ENCODE data around the gene CNIH1. TPM values are rescaled to one million over a fixed set of nuclear protein-coding genes. Genes with fewer than 3 reads are reported as not detected.

CNIH1 gene
- polyA plus RNA-seq, 1 of the 3 experiments (the other 2 are of a cell fraction), result 145 TPM

- TF ChIP-seq RFX5 (IDR thresholded peaks at IDR 0.05; ENCODE audit: low read length) (no peak), CHD2 (IDR thresholded peaks at IDR 0.05; ENCODE audit: low read length, partially characterized antibody) (no peak), NRF1 (IDR thresholded peaks at IDR 0.05; ENCODE audit: low read depth, low read length) (no peak)
These were observed 10.8 kb upstream of the CNIH1 start (continued) for GRCh38 chr14:54451961-54452360.

DNA sequence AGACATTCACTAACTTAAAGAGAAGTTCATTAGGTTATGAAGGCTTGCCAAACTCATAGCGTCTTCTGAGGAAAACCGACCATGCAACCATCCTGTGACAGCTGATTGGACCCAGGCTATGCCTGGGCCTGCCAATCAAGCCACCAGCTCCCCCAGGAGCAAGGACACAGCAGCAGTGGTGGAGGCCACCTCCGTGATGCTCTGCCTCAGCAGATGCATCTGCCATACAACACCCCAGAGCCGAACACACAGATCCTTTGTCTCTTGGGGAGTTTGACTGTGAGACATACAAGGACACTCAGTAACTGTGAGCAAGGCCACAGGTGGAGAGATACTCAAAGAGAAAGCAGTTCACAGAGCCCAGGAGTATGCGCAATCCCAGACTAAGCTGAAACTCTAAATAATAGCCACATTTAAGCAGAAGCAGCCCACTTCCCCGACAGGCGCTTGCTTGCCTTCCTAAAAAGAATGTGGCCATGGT lies 10.0 kb upstream of the CNIH1 start:
- H3K27ac ChIP-seq (ENCODE audit: low read depth in 2 of 2, low read length in 1 of 2), result peak overlapping the region in 1 of 2 experiments; percentile 62; a peak in 1 of 4 replicates
- TF ChIP-seq YY1 (IDR thresholded peaks at IDR 0.05; ENCODE audit: low read depth), result no peak
- TF ChIP-seq FOSL2 (IDR thresholded peaks at IDR 0.05; ENCODE audit: borderline replicate concordance, low read depth), result no peak
- no peak for TF ChIP-seq MAX (IDR thresholded peaks at IDR 0.05; ENCODE audit: low read depth)
- no peaks in the 10 kb centered on the region for H3F3A ChIP-seq (replicated peaks; ENCODE audit: insufficient read depth)
- H3K9me3 ChIP-seq, result no peaks in the 10 kb centered on the region
- DNase-seq, result no peak
- H3K9me2 ChIP-seq, result no peaks in the 10 kb centered on the region
- no peak overlapping the region for H3K4me2 ChIP-seq
- H3K4me1 ChIP-seq (ENCODE audit: control insufficient read depth in 1 of 2, insufficient read depth in 2 of 2, low read depth in 1 of 2, low read length in 1 of 2), result peaks cover 0 to 5% of the 10 kb centered on the region in 2 experiments; a peak in 1 of 4 replicates
- H2AFZ ChIP-seq (ENCODE audit: low read depth), result no peak overlapping the region
- no peaks in the 10 kb centered on the region for H3K27me3 ChIP-seq (ENCODE audit: insufficient read depth)
- CTCF ChIA-PET, result interaction anchor here (1.9 to 2.8 kb wide), 2 partner anchors 9 to 322 kb away, joined by 4 to 13 read pairs; no protein-coding TSS in a partner anchor
- POLR2A ChIA-PET, result no interaction called here
- 98% methylated on average over 5 of the region's 7 CpGs for WGBS (ENCODE audit: low lambda C conversion rate)
- H3K79me2 ChIP-seq (ENCODE audit: insufficient read depth), result no peaks in the 10 kb centered on the region
- H3K36me3 ChIP-seq (replicated peaks in 1 of 2; ENCODE audit: control insufficient read depth in 1 of 2, insufficient read depth in 2 of 2, low read length in 1 of 2), result no peaks in the 10 kb centered on the region
- no peak overlapping the region for H3K9ac ChIP-seq
- H3K4me3 ChIP-seq (ENCODE audit: low read depth in 2 of 2, low read length in 1 of 2), result no peak overlapping the region
- H4K20me1 ChIP-seq (ENCODE audit: insufficient read depth), result no peaks in the 10 kb centered on the region

GRCh38 chr14:54450535-54450934 lies 9.4 kb upstream of the CNIH1 start:
- Histone ChIP-seq H3K4me2 (peak overlapping the region; percentile 20; the same call in 1 of the 2 replicates), H3K4me3 (ENCODE audit: low read depth in 2 of 2, low read length in 1 of 2) (no peak overlapping the region), H4K20me1 (ENCODE audit: insufficient read depth) (no peaks in the 10 kb centered on the region), H3K9ac (no peak overlapping the region), H3K9me3 (no peaks in the 10 kb centered on the region), H3K27ac (ENCODE audit: low read depth in 2 of 2, low read length in 1 of 2) (peak overlapping the region; percentile 29 to 62; a peak in 2 of 4 replicates), H3F3A (replicated peaks; ENCODE audit: insufficient read depth) (no peaks in the 10 kb centered on the region), H3K4me1 (ENCODE audit: control insufficient read depth in 1 of 2, insufficient read depth in 2 of 2, low read depth in 1 of 2, low read length in 1 of 2) (peaks cover 0 to 5% of the 10 kb centered on the region in 2 experiments; a peak in 1 of 4 replicates), H3K27me3 (ENCODE audit: insufficient read depth) (no peaks in the 10 kb centered on the region), H2AFZ (ENCODE audit: low read depth) (peak overlapping the region; percentile 35), H3K79me2 (ENCODE audit: insufficient read depth) (no peaks in the 10 kb centered on the region), H3K9me2 (no peaks in the 10 kb centered on the region), H3K36me3 (replicated peaks in 1 of 2; ENCODE audit: control insufficient read depth in 1 of 2, insufficient read depth in 2 of 2, low read length in 1 of 2) (no peaks in the 10 kb centered on the region)
- DNase-seq, result peak; percentile 39
- ChIA-PET POLR2A (no interaction called here), CTCF (interaction anchor here (0.8 to 2.8 kb wide), 3 partner anchors 9 to 323 kb away, joined by 3 to 13 read pairs (median 4); partner anchors contain the start of gene CDKN3)
- WGBS (ENCODE audit: low lambda C conversion rate), result 39% methylated on average over 3 of the region's 3 CpGs
- peak; percentile 81 for TF ChIP-seq MAX (IDR thresholded peaks at IDR 0.05; ENCODE audit: low read depth)
- TF ChIP-seq POLR2AphosphoS5 (IDR thresholded peaks at IDR 0.05; ENCODE audit: low read depth, low read length), result peak; percentile 53; the same call in 1 of the 2 replicates
- TF ChIP-seq EP300 (IDR thresholded peaks at IDR 0.05; ENCODE audit: borderline replicate concordance in 1 of 2, low read depth in 1 of 2, low read length in 1 of 2), result peak in 1 of 2 experiments; percentile 10; a peak in 1 of 4 replicates
- peak; percentile 37; the same call in 1 of the 2 replicates for TF ChIP-seq FOSL2 (IDR thresholded peaks at IDR 0.05; ENCODE audit: borderline replicate concordance, low read depth)
- peak; percentile 43; the same call in 1 of the 2 replicates for TF ChIP-seq RXRA (IDR thresholded peaks at IDR 0.05; ENCODE audit: borderline replicate concordance, low read depth)
- TF ChIP-seq TAF1 (IDR thresholded peaks at IDR 0.05; ENCODE audit: borderline replicate concordance, low read depth, low read length), result no peak
- no peak for TF ChIP-seq EZH2phosphoT487 (IDR thresholded peaks at IDR 0.05; ENCODE audit: borderline replicate concordance, low read depth)
- TF ChIP-seq USF1 (IDR thresholded peaks at IDR 0.05; ENCODE audit: borderline replicate concordance, low read depth), result peak; percentile 59; the same call in 1 of the 2 replicates
- TF ChIP-seq TCF12 (IDR thresholded peaks at IDR 0.05), result peak; percentile 92
